HG02938 (cell line): Measurements from ENCODE around the gene ZFP36L1.
"Not testable (repeated sequence)": the region's sequence is repeated elsewhere in the genome, so short reads cannot be mapped to it uniquely, and the experiment has no call there.

ENCODE experiments used
- ATAC-seq: cut with Tn5 transposase; IDR thresholded peaks from one replicate; pipeline ENCODE4 v1.9.1; 2021; ENCODE audit warnings: mild to moderate bottlenecking, moderate library complexity; ENCODE audit not compliant: unreplicated experiment

ZFP36L1 gene

GRCh38 chr14:68767248-68767645, 25.6 kb downstream of the ZFP36L1 start:
- ATAC-seq = no peak

GRCh38 chr14:68766299-68767247, 26.3 kb downstream of the ZFP36L1 start:
- no peak for ATAC-seq

GRCh38 chr14:68763843-68764242, 29.0 kb downstream of the ZFP36L1 start:
- not testable (repeated sequence) for ATAC-seq

DNA sequence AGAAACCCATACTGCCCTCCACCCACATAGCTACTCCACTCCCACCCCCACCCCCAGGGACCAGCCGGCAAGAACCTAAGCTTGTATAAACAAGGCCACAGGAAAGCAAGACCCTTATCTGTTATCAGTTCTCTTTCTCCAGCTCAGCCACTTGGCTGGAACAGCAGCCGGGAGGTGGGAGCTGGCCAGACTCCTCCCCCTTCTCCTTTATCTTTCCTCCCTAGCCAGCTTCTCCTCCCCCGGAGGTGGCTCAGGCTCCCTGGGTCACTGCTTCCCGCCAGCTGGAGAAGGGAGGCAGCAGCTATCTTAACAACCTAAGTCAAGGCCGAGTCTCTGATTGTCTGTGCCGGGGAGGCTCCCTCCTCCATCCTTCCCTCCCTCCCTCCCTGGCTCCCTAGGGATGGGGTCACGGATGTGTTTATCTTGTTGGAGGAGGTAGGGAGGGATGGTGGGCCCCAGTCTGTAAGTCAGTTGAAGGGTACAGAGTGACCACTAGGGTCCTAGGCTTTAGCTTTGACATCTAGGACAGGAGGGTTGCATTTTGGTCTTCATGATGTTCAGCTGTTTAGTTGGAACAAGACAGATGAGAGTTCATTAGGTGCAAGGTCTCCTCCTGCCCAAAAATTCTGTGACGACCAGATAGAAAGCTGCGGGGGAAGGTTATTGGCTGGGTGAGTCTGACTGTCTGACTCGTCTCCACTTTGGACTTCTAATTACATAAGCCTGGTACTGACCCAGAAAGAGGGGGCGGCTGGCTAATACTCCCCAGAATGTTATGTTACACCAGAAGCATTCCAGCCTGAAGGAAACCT, 29.7 kb downstream of the ZFP36L1 start:
- ATAC-seq = no peak

- ATAC-seq = no peak
Measured at GRCh38 chr14:68761391-68761790, 31.5 kb downstream of the ZFP36L1 start.

GRCh38 chr14:68760761-68761160, 32.1 kb downstream of the ZFP36L1 start:
- no peak for ATAC-seq

DNA sequence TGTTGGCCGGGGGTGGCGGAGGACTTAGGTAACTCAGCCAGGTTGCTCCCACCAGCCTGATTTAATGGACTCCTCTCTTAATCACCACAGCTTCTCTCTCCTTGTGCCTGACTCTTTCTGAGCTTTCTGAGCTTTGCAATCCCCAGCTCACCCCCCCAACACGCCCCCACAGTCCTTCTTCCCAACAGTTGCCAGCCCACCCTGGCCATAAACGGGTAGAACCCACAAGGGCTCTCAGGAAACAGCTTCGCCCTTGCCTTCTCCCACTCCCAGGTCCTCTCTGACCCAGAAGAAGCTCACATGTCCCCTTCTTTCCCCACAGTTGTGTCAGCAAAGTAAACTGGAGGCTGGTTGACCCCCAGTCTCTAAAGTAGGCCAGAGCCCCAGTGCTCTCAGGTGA, 32.9 kb downstream of the ZFP36L1 start:
- ATAC-seq = no peak

DNA sequence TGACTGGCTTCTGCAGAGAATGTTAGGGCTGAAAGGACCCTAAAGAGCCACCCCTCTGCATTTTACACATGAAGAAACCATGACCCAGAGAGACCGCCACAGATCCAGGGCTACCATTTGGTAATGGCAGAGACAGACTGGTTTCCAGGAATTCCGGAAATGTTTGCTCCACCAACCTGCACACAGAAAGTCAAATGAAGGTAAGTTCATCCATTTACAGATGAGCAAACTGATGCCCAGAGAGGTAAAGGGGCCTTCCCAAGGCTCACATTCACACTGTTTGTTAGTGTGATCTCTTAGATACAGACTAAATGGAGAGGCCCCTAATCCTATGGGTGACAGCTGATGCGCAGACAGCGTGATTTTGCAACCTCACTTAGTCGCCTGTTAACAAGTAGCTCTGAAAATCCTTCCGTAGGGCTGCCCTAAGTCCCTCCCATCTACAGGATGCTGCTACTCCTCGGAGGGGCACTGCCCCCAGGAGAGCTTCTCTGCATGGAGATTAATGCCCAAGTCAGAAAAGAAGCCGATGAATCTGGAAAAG, 33.8 kb downstream of the ZFP36L1 start:
- no peak for ATAC-seq

GRCh38 chr14:68758301-68758700, 34.6 kb downstream of the ZFP36L1 start:
- no peak for ATAC-seq

DNA sequence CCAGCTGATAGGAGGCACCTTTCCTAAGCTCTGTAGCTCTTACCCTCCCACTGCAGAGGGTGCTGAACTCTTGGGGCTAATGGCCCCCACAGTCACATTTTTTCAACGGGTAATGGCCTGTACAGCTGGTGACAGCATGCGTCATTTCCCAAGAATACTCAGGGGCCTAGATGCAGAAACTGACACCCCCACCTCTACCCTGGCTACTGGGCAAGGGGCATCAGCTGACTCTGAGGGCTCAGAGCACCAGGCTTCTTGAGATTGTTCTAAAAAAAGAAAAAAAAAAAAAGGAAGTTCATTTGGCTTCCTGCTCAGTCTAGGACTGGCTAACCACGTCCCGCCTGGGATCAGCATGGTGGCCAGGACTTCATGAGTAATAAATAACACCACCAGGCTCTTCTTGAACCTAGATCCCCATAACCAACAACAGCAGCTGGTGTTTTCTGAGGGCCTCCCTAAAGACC, 35.2 kb downstream of the ZFP36L1 start:
- ATAC-seq = no peak

DNA sequence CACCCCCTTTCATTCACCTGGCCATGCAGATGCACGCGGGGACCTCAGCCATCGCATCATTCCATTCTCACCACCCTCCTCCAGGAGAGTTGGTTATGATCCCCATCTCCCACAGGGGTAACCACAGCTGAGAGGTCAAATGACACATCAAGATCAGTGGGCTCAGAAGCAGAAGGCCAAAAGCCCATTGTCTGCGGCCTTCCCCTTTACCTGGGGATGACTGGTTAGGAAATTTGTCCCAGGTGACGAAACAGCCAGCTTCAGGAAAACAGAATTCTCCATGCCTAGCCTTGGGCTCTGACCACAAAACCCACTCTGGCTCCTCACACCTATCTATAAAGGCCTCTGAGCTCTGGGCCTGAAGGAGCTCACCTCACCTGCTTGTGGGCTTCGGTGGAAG, 36.1 kb downstream of the ZFP36L1 start:
- no peak for ATAC-seq

GRCh38 chr14:68756000-68756481, 36.8 kb downstream of the ZFP36L1 start:
- ATAC-seq = no peak

DNA sequence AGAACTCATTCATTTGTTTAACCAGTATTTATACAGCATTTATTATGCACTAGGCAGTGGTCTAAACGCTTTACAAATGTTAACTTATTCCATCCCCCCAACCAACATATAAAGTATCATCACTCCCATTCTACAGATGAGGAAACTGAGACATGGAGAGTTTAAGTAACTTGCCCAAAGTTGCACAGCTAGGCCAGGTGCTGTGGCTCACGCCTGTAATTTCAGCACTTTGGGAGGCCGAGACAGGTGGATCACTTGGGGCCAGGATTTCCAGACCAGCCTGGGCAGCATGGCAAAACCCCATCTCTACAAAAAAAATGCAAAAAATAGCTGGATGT, 37.9 kb downstream of the ZFP36L1 start:
- no peak for ATAC-seq

- no peak for ATAC-seq
Measured at GRCh38 chr14:68753690-68754089, 39.2 kb downstream of the ZFP36L1 start.

DNA sequence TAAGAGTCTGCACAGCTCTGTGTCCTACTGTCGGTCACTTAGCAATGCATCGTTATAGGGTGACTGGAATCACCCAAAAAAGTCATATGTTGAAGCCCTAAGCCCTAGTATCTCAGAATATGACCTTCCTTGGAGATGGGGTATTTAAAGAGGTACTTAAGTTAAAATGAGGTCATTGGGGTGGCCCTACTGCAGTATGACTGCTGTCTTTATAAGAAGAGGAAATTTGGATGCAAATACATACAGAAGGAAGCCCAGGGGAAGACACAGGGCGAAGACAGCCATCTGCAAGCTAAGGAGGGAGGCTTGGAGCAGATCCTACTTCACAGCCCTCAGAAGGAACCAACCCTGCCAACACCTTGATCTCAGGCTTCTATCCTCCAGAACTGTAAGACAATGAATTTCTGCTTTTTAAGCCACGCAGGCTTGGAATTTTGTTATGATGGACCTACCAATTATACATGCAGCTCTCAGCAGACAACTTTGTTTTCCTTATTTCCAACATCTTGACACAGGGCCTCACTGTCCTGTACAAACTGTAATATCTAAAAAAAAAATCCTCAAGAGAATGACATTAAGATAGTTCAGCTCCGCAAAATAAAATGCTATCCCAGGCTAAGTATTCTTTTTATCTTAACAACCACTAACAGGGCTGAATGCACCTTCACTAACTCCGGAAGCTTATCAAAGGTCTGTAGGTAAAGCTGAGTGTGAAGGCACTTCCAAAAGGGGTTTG, 40.4 kb downstream of the ZFP36L1 start:
- no peak for ATAC-seq

GRCh38 chr14:68749487-68750475, 43.1 kb downstream of the ZFP36L1 start:
- no peak for ATAC-seq

GRCh38 chr14:68748691-68749090, 44.2 kb downstream of the ZFP36L1 start:
- no peak for ATAC-seq

DNA sequence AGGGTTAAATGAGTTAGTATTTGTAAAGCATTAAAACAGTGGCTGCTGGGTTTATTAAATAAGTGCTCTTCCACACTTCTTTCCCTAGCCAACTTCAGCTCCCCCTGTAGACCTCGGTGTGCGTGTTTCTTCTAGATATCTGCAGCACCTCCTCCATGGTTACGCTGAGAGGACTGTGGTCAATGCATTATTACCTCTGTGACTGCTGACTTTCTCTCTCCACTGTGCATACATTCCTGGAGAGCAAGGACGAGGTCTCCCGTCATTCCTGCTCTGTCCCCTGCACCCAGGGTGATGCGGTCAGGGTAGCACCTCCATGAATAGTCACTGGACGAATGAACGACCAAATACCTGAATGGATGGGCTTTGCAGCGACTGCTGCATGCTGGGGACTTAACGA, 44.6 kb downstream of the ZFP36L1 start:
- no peak for ATAC-seq

DNA sequence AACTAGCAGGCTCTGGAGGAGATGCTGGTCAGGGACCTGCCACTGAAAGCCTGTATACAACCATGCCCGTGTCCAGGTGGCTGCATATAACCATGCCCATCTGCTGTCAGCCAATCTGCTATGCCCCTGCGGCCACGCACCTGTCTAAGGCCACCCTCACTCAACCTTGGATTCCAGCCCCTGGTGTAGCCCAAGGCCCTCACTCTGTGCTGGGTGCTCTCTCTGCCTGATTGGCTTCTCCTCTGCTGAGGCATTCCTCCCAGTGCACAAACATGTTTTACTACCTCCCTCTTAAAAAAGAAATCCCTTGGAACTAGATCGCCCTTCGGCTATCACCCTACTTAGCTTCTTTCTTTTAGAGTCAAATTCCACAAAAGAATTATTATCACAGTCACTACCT, 45.5 kb downstream of the ZFP36L1 start:
- no peak for ATAC-seq

DNA sequence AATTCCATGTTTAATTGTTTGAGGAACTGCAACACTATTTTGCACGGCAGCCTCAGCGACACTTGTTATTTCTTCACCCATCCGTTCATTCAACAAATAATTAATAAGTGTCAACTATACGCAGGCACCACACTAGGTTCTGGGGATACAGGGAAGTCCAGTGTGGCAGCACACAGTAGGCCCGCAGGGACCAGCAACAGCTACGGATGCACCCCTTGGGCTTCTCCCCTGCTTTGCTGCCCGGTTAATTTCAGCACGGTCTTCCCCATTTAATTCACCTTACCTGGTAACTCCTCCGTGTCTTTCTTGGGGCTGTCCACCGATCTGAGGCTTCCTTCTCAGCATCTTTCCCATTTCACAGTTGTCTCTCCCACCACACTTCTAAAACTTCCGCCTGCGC, 48.3 kb downstream of the ZFP36L1 start:
- ATAC-seq = no peak
